ENCODE results near the gene RHOH.
"Not testable (repeated sequence)": the region's sequence is repeated elsewhere in the genome, so short reads cannot be mapped to it uniquely, and the experiment has no call there.

Gene RHOH

DNA sequence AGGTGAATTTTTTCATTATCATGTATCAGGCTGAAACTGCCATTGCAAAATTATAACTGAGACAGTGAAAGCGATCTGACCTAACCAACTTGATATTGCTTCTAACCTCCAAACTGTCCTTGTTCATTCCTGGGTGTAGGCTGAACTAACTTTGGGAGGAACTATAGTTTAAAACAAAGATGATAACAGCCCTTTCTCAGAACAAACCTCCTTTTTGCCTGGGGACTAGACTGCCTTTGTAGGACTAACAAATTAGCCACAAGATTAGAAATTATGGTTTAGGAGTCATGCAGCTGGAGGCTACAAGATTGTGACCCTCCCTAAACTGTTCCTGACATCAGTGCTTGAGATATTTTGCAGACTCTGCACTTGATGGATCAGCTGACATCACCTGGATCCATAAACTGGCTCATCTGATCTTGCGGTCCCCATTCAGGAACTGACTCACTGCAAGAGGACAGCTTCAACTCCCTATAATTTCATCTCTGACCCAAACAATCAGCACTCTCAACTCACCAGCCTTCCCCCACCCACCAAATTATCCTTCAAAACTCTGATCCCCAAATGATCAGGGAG lies 93.9 kb downstream of the RHOH start:
- DNase-seq (ENCODE audit: low read depth in 2 of 2, low spot score in 1 of 2) = not testable (repeated sequence)

DNA sequence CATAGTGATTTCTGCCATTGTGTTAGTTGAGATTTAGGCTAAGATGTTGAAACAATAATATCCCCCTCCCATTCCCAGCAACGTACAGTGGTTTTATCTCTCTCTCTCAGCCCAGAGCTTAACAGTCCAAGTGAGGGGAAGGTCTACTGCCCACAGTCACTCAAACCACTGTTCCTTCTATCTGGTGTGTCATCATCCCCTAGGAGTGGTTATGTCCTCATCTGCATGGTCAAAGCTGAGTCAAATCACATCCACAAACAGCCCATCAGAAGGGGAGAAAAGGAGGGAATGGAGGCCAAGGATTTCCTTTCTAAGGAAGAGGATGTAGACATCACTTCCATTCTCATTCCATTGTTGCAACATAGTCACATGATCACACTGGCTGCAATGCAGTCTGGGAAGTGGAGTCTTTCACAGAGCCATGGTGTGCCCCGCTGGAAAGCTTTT lies 95.5 kb downstream of the RHOH start:
- no peak for DNase-seq (ENCODE audit: low read depth in 2 of 2, low spot score in 1 of 2)

GRCh38 chr4:40294339-40294738 lies 97.5 kb downstream of the RHOH start:
- DNase-seq (ENCODE audit: low read depth in 2 of 2, low spot score in 1 of 2) = no peak

DNA sequence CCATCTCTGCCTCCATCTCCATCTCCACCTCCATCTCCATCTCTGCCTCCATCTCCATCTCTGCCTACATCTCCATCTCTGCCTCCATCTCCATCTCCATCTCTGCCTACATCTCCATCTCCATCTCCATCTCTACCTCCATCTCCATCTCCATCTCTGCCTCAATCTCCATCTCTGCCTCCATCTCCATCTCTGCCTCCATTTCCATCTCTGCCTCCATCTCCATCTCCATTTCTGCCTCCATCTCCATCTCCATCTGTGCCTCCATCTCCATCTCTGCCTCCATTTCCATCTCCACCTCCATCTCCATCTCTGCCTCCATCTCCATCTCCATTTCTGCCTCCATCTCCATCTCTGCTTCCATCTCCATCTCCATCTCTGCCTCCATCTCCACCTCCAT lies 98.2 kb downstream of the RHOH start:
- DNase-seq (ENCODE audit: low read depth in 2 of 2, low spot score in 1 of 2) = not testable (repeated sequence)

- no peak for DNase-seq (ENCODE audit: low read depth in 2 of 2, low spot score in 1 of 2)
Observed at GRCh38 chr4:40295572-40295971, 98.7 kb downstream of the RHOH start.

Data from stimulated activated CD8-positive, alpha-beta memory T cell treated with anti-CD3 and anti-CD28 coated beads, Interleukin-4, amount 100 ng/mL, for 1 hour (primary cell).